GM06990 (cell line): ENCODE results near the gene TMCO4.
"Not testable (repeated sequence)": the region's sequence is repeated elsewhere in the genome, so short reads cannot be mapped to it uniquely, and the experiment has no call there.

Experiments
- DNase-seq: peaks from one replicate; pipeline ENCODE4 v3.0.0-alpha.2; 2011; ENCODE audit not compliant: insufficient read length; ENCODE audit errors: extremely low read depth
- H3K27me3 ChIP-seq: replicated peaks from 2 replicates; pipeline ENCODE4 v1.6.0; 2011; ENCODE audit warnings: low read length; ENCODE audit not compliant: control insufficient read depth, insufficient read depth
- H3K36me3 ChIP-seq: 2 replicates; pipeline ENCODE4 v1.5.1; 2011; ENCODE audit warnings: low read length; ENCODE audit not compliant: control insufficient read depth, insufficient read depth
- H3K4me3 ChIP-seq: replicated peaks from 2 replicates; pipeline ENCODE4 v1.5.1; 2011; ENCODE audit warnings: low read depth, mild to moderate bottlenecking, control low read depth, low read length
- TF ChIP-seq, protein P1 (sequence below): IDR thresholded peaks from 2 replicates; pipeline ENCODE4 v1.5.1; 2011; ENCODE audit warnings: low read length, control low read depth, mild to moderate bottlenecking, inconsistent platforms; ENCODE audit not compliant: insufficient read depth, poor library complexity, severe bottlenecking

Gene TMCO4

DNA sequence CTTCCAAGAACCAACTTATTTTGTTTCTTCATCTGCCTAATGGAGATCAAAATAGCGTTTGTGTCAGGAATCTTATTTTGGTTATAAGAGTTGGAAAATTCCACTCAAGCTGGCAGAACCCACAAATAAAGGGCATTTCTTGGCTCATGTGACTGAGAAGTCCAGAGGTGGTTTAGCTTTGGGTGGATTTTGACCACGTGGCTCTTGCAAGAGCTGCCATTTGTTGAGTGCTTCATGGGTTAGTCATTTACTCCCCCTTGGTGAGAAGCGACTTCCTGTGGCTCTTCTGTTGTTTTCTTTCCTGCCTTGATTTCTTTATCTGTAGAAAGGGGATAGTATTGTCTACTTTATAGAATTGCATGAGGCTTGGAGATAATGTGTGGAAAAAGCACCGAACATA is 24.8 kb upstream of the TMCO4 start:
- Histone ChIP-seq H3K36me3 (no peaks in the 10 kb centered on the region), H3K27me3 (no peaks in the 10 kb centered on the region), H3K4me3 (no peak overlapping the region)
- no peak for DNase-seq
- TF ChIP-seq, protein P1, sequence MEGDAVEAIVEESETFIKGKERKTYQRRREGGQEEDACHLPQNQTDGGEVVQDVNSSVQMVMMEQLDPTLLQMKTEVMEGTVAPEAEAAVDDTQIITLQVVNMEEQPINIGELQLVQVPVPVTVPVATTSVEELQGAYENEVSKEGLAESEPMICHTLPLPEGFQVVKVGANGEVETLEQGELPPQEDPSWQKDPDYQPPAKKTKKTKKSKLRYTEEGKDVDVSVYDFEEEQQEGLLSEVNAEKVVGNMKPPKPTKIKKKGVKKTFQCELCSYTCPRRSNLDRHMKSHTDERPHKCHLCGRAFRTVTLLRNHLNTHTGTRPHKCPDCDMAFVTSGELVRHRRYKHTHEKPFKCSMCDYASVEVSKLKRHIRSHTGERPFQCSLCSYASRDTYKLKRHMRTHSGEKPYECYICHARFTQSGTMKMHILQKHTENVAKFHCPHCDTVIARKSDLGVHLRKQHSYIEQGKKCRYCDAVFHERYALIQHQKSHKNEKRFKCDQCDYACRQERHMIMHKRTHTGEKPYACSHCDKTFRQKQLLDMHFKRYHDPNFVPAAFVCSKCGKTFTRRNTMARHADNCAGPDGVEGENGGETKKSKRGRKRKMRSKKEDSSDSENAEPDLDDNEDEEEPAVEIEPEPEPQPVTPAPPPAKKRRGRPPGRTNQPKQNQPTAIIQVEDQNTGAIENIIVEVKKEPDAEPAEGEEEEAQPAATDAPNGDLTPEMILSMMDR: no peak

DNA sequence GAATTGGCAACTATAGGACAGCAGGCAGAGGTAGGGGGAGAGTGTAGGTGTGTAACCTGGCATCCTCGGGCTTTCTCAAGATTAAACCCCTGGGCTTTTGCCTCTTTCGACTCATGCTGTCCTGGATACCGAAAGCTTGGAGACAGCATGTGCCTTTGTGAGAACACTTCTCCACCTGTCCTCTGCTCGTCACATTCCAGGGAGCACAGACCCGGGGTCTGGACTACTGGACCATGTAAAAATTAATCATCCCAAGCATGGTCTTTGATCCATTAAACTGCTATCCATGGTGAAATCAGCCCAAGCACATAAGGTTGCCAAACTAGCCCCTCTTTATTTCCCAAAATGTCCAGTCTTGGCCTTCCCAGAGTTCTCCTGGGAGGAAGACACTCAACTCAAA is 24.3 kb upstream of the TMCO4 start:
- Histone ChIP-seq H3K27me3 (no peaks in the 10 kb centered on the region), H3K4me3 (no peak overlapping the region), H3K36me3 (no peaks in the 10 kb centered on the region)
- no peak for DNase-seq
- TF ChIP-seq, protein P1: no peak

DNA sequence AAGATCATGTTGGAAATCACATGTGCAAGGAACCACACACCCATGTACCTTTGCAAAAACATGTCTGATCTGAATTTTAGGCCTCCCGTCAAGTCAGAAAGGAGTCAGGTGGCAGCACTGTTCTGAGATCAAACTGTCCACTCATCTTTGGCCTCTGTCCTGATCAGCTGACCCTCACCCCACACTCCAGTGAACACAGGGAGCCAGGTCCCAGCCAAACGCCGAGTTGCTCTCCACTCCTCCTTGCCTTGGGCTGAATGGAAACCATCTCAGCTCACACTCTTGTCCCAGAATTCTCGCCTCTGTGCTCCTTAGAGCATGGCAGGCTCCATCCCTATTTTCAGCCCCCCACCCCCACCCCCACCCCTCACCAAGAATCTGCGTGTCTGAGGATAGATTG is 20.0 kb upstream of the TMCO4 start:
- Histone ChIP-seq H3K27me3 (no peaks in the 10 kb centered on the region), H3K36me3 (no peaks in the 10 kb centered on the region), H3K4me3 (no peak overlapping the region)
- TF ChIP-seq, protein P1: no peak
- DNase-seq: no peak

DNA sequence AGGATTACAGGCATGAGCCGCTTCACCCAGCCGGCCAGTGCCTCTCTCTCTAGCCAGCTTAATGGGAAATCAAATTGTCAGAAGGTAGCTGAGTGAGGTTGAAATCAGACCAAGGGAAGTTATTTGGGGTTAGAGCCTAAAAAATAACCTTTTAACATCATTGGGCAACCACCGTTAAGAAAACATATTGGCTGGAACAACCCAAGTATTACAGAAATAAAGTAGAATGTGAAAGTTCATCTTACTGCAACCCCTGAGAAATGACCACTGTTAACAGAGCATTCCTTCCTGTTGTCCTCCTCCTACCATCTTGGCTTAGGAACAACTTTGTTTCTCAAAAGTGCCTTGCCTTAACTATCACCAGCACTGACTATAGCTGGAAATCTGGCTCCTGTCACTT is 18.6 kb upstream of the TMCO4 start:
- TF ChIP-seq, protein P1: no peak
- H3K36me3 ChIP-seq: no peaks in the 10 kb centered on the region
- no peaks in the 10 kb centered on the region for H3K27me3 ChIP-seq
- no peak for DNase-seq
- H3K4me3 ChIP-seq: no peak overlapping the region

DNA sequence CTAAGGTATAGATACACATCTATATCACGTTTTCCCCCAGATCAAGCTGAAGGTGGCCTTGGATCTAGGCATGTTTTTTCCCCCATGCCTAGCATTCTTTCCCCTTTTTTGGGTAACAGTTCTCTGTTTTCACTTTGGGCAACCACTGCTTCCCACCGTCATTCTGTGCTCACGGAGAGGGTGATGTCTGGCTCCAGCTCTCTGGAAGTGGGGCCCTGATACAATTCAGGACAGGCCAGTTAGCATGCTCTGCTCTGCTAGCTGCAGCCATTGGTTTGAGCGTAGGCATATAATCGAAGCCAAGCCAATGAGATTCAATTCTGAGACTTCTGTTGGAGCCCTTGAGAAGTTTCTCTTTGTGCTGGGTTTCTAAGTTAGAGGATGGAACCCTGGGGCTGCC is 17.4 kb upstream of the TMCO4 start:
- Histone ChIP-seq H3K27me3 (no peaks in the 10 kb centered on the region), H3K36me3 (no peaks in the 10 kb centered on the region), H3K4me3 (no peak overlapping the region)
- TF ChIP-seq, protein P1: no peak
- no peak for DNase-seq

DNA sequence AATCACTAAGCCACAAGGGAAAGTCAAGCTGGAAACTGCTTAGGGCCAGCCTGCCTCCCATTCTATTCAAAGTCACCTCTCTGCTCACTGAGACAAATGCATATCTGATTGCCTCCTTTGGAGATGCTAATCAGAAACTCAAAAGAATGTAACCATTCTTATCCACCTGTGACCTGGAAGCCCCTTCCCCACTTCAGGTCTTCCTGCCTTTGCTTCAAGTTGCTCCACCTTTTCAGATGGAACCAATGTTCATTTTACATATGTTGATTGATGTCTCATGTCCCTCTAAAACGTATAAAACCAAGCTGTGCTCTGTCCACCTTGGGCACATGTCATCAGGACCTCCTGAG is 17.0 kb upstream of the TMCO4 start:
- H3K27me3 ChIP-seq, H3K36me3 ChIP-seq, H3K4me3 ChIP-seq, DNase-seq: not testable (repeated sequence)
